Skeletal muscle tissue (tissue), 4 donors: ENCODE results near the gene PMPCA. TPM values are rescaled to one million over a fixed set of nuclear protein-coding genes. Genes with fewer than 3 reads are reported as not detected.

Source experiments
- H3K27ac ChIP-seq: one replicate; pipeline ENCODE4 v1.7.0; 2013; ENCODE audit warnings: mild to moderate bottlenecking, low read depth, low read length, inconsistent platforms
- H3K27me3 ChIP-seq, 3 donors: one replicate each; pipeline ENCODE4 v1.7.0; 2013; ENCODE audit warnings: low read length in 3 of 3; ENCODE audit not compliant: control insufficient read depth in 3 of 3, insufficient read depth in 3 of 3
- H3K36me3 ChIP-seq, 3 donors: one replicate each; pipeline ENCODE4 v1.7.0; 2013; ENCODE audit warnings: low read length in 3 of 3; ENCODE audit not compliant: control insufficient read depth in 3 of 3, insufficient read depth in 3 of 3
- H3K4me1 ChIP-seq, 3 donors: one replicate each; pipeline ENCODE4 v1.7.0; 2013; ENCODE audit warnings: low read length in 3 of 3, mild to moderate bottlenecking in 3 of 3; ENCODE audit not compliant: control insufficient read depth in 3 of 3, insufficient read depth in 3 of 3
- H3K4me3 ChIP-seq, 3 donors: one replicate each; pipeline ENCODE4 v1.7.0; 2013; ENCODE audit warnings: low read length in 3 of 3
- H3K9ac ChIP-seq, 3 donors: one replicate each; pipeline ENCODE4 v1.7.0; 2013; ENCODE audit warnings: low read length in 3 of 3, mild to moderate bottlenecking in 3 of 3, moderate library complexity in 2 of 3, low read depth in 1 of 3
- H3K9me3 ChIP-seq, 3 donors: one replicate each; pipeline ENCODE4 v1.7.0; 2013; ENCODE audit warnings: low read length in 3 of 3; ENCODE audit not compliant: control insufficient read depth in 3 of 3
- total RNA-seq: library from RNA; depleted of rRNA; stranded (reverse); fragments of >200 nt; gene quantifications from one replicate; pipeline ENCODE4 v1.2.3, GENCODE V29; 2014
- donor health status: Osteomylitis.

PMPCA gene
- total RNA-seq, 1 donor from 2014 or later = 30.3 TPM

- Histone ChIP-seq H3K4me3 (no peak overlapping the region), H3K27ac (no peak overlapping the region), H3K27me3 (peaks cover 0 to 3% (median 2%) of the 10 kb centered on the region in 3 donors), H3K4me1 (peaks cover 3 to 5% (median 4%) of the 10 kb centered on the region in 3 donors), H3K9ac (no peak overlapping the region), H3K36me3 (peaks cover 2 to 7% (median 7%) of the 10 kb centered on the region in 3 donors), H3K9me3 (no peaks in the 10 kb centered on the region)
These were observed 36.3 kb upstream of the PMPCA start for GRCh38 chr9:136374183-136374575.

GRCh38 chr9:136375096-136375495, 35.4 kb upstream of the PMPCA start:
- Histone ChIP-seq H3K36me3 (peaks cover 5 to 12% (median 7%) of the 10 kb centered on the region in 3 donors), H3K27me3 (peaks cover 0 to 3% (median 2%) of the 10 kb centered on the region in 3 donors), H3K9ac (no peak overlapping the region), H3K27ac (no peak overlapping the region), H3K4me3 (no peak overlapping the region), H3K9me3 (no peaks in the 10 kb centered on the region), H3K4me1 (peaks cover 3 to 5% (median 4%) of the 10 kb centered on the region in 3 donors)

GRCh38 chr9:136376457-136376856, 34.0 kb upstream of the PMPCA start:
- Histone ChIP-seq H3K9ac (no peak overlapping the region), H3K27me3 (peaks cover 0 to 2% (median 0%) of the 10 kb centered on the region in 3 donors), H3K27ac (no peak overlapping the region), H3K36me3 (peaks cover 13 to 18% (median 18%) of the 10 kb centered on the region in 3 donors), H3K9me3 (no peaks in the 10 kb centered on the region), H3K4me1 (peaks cover 3 to 5% (median 4%) of the 10 kb centered on the region in 3 donors), H3K4me3 (no peak overlapping the region)

- Histone ChIP-seq H3K9ac (no peak overlapping the region), H3K4me3 (no peak overlapping the region), H3K9me3 (no peaks in the 10 kb centered on the region), H3K4me1 (peaks cover 0 to 3% (median 0%) of the 10 kb centered on the region in 3 donors), H3K36me3 (peaks cover 24 to 26% (median 26%) of the 10 kb centered on the region in 3 donors), H3K27ac (no peak overlapping the region), H3K27me3 (peaks cover 0 to 2% (median 0%) of the 10 kb centered on the region in 3 donors)
These were observed 32.9 kb upstream of the PMPCA start for GRCh38 chr9:136377341-136378169.

- H3K4me1 ChIP-seq = no peaks in the 10 kb centered on the region
- no peak overlapping the region for H3K4me3 ChIP-seq
- H3K9me3 ChIP-seq = no peaks in the 10 kb centered on the region
- H3K9ac ChIP-seq = no peak overlapping the region
- no peak overlapping the region for H3K27ac ChIP-seq
- H3K27me3 ChIP-seq = peaks cover 0 to 2% (median 0%) of the 10 kb centered on the region in 3 donors
- H3K36me3 ChIP-seq = peaks cover 30 to 34% (median 34%) of the 10 kb centered on the region in 3 donors
These were observed 32.1 kb upstream of the PMPCA start for GRCh38 chr9:136378170-136379002.

GRCh38 chr9:136379003-136379287, 31.5 kb upstream of the PMPCA start:
- Histone ChIP-seq H3K27ac (no peak overlapping the region), H3K4me3 (no peak overlapping the region), H3K27me3 (no peaks in the 10 kb centered on the region), H3K9me3 (no peaks in the 10 kb centered on the region), H3K4me1 (no peaks in the 10 kb centered on the region), H3K9ac (no peak overlapping the region), H3K36me3 (peaks cover 30 to 38% (median 37%) of the 10 kb centered on the region in 3 donors)

- no peaks in the 10 kb centered on the region for H3K27me3 ChIP-seq
- no peak overlapping the region for H3K27ac ChIP-seq
- H3K9ac ChIP-seq = no peak overlapping the region
- H3K36me3 ChIP-seq = peaks cover 35 to 43% (median 42%) of the 10 kb centered on the region in 3 donors
- no peaks in the 10 kb centered on the region for H3K9me3 ChIP-seq
- H3K4me1 ChIP-seq = no peaks in the 10 kb centered on the region
- H3K4me3 ChIP-seq = no peak overlapping the region
These were observed 31.1 kb upstream of the PMPCA start for GRCh38 chr9:136379401-136379800.

GRCh38 chr9:136379891-136380290, 30.6 kb upstream of the PMPCA start:
- Histone ChIP-seq H3K9ac (no peak overlapping the region), H3K27me3 (no peaks in the 10 kb centered on the region), H3K9me3 (no peaks in the 10 kb centered on the region), H3K4me3 (no peak overlapping the region), H3K27ac (no peak overlapping the region), H3K4me1 (no peaks in the 10 kb centered on the region), H3K36me3 (peaks cover 36 to 47% (median 43%) of the 10 kb centered on the region in 3 donors)

- H3K9me3 ChIP-seq = no peaks in the 10 kb centered on the region
- H3K27me3 ChIP-seq = no peaks in the 10 kb centered on the region
- H3K36me3 ChIP-seq = peaks cover 40 to 50% (median 43%) of the 10 kb centered on the region in 3 donors
- H3K4me3 ChIP-seq = no peak overlapping the region
- no peak overlapping the region for H3K27ac ChIP-seq
- H3K9ac ChIP-seq = no peak overlapping the region
- H3K4me1 ChIP-seq = no peaks in the 10 kb centered on the region
These were observed 30.1 kb upstream of the PMPCA start for GRCh38 chr9:136380381-136380780.

- H3K4me3 ChIP-seq = no peak overlapping the region
- H3K9ac ChIP-seq = no peak overlapping the region
- no peaks in the 10 kb centered on the region for H3K4me1 ChIP-seq
- no peaks in the 10 kb centered on the region for H3K9me3 ChIP-seq
- peaks cover 39 to 50% (median 46%) of the 10 kb centered on the region in 3 donors for H3K36me3 ChIP-seq
- H3K27ac ChIP-seq = no peak overlapping the region
- H3K27me3 ChIP-seq = no peaks in the 10 kb centered on the region
These were observed 29.1 kb upstream of the PMPCA start for GRCh38 chr9:136381311-136381710.
